NCI-H446 (cell line): ENCODE measurements around the gene TEKT2.
A peak's percentile ranks its signal among the peaks of the same experiment; 100 is the strongest.

ENCODE experiments used
- DNase-seq, 2 experiments: peaks; one replicate each; lab custom pipeline; 2025; lab: John Stamatoyannopoulos, UW

Gene TEKT2

DNA sequence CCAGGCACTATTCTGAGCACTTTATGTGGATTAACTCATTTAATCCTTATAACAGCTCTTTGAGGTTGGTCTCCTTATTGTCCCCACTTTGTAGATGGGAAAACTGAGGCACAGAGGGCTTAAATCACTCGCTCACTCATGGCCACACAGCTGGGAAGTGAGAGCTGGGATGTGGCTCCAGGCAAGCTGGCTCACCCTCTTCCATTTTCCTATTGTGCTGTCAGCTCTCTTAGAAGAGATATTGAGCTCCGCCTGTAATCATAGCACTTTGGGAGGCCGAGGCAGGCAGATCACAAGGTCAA lies 45.0 kb downstream of the TEKT2 start:
- DNase-seq: no peak

- DNase-seq: no peak
These were observed 48.1 kb downstream of the TEKT2 start for GRCh38 chr1:36132029-36132428.

- DNase-seq: peak; percentile 52 to 79
These were observed 49.6 kb downstream of the TEKT2 start for GRCh38 chr1:36133484-36133883.

DNA sequence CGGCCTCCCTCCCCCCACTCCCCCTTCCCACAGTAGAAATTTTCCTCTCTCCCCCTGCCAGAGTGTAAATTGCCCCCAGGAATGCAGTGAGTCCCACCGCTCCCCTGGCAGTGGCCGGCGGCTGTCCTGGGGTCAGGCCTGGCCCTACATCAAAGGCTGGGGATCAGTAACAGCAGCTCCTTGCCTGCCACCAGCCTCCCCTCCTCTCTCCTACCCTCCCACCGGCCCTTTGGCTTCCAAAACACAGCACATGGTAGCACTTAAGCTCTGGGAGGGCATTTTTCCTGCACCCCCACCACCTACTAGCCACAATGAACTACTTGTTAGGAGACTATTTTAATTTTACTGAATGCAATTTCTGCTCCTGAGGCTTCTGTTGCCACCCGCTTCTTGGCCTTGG lies 50.1 kb downstream of the TEKT2 start:
- DNase-seq: no peak

- peak in 1 of 2 experiments; percentile 53 for DNase-seq
These were observed 50.8 kb downstream of the TEKT2 start for GRCh38 chr1:36134505-36135329.

DNA sequence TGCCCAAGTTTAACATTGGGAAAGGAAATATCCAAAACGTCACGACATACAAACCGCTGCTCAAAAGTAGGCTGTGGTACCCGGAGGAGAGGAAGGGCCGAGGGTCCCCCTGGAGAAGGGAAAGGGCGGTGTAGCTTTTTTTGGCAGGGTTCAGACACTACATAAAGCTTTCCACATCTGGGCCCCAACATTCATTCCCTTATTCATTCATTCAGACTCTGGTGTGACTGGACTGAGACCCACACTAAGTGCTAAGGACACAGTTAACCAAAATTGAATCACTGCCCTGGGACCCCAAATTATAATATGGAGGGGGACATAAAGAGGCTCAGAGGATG lies 51.4 kb downstream of the TEKT2 start:
- no peak for DNase-seq

- no peak for DNase-seq
These were observed 51.9 kb downstream of the TEKT2 start for GRCh38 chr1:36135796-36136195.

DNA sequence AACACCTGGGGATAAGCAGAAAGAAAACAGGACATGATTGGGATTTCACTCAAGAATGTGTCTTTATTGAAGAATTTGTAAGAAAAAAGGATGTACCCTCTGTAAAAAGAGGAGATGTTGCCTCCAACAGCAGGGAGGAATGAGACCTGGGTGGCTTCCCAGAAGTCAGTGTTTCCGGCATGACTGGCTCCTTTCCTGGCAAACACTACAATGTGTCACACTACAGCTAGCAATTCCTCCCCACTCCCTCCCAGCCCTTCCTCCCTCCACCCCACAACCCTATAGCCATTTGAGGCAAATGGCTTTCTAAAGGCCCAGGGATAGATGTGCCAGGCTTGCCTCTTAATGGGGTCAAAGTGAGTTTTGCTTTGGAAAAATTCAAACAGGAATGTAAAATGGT lies 52.6 kb downstream of the TEKT2 start:
- DNase-seq: peak; percentile 75 to 87

GRCh38 chr1:36137226-36137625 lies 53.3 kb downstream of the TEKT2 start:
- DNase-seq: no peak

- peak; percentile 74 to 92 for DNase-seq
These were observed 53.9 kb downstream of the TEKT2 start for GRCh38 chr1:36137776-36138175.
